Activated naive CD4-positive, alpha-beta T cell treated with anti-CD3 and anti-CD28 coated beads, Interleukin-2, amount 50 U/mL, for 16 hours (primary cell): Measurements from ENCODE around the gene NOC2L.

ENCODE experiments used
- DNase-seq: peaks from one replicate; pipeline ENCODE4 v3.0.0-alpha.2; 2020

The NOC2L gene

GRCh38 chr1:913491-914130 is 45.4 kb downstream of the NOC2L start:
- DNase-seq = peak; percentile 5

GRCh38 chr1:912740-913301 is 46.2 kb downstream of the NOC2L start:
- peak; percentile 15 for DNase-seq

DNA sequence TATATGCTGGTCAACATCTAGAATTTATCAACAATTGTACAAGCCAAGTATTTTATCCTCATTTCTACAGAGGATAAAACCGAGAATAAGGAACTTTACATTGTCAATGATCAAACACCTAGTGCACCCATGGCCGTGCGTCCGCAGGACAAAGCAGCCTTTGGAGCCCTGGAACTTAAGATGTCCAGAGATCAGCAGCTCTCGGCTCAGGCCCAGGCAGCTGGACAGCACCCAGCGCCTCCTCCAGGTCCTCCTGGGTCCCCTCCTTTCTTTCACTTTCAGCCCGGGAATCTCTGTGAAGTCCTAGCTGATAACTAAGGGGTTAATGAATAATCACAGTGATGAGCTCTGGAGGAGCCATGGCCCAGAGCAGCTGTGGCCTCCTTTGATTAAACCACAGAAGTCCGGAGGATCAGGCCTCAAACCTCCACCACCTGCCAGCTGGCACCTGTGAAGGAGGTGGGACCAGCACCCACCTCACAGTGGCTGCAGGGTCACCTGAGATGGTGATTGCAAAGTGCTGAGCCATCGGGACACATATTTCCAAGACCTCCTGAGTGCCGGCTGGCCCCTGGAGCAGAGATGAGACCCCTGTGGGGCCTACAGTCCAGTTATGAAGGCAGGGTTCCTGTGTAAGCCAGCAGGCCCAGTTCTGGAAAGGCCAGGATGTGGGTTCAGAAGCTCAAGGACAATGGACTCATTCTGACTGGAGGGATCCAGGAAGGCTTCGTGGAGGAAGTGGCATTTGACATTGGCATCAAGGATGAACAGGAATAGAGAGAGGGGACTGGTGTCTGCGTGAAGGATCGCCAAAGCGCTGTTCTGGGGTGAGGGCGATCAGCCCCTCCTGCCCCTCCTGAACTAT is 46.9 kb downstream of the NOC2L start:
- DNase-seq = no peak

DNA sequence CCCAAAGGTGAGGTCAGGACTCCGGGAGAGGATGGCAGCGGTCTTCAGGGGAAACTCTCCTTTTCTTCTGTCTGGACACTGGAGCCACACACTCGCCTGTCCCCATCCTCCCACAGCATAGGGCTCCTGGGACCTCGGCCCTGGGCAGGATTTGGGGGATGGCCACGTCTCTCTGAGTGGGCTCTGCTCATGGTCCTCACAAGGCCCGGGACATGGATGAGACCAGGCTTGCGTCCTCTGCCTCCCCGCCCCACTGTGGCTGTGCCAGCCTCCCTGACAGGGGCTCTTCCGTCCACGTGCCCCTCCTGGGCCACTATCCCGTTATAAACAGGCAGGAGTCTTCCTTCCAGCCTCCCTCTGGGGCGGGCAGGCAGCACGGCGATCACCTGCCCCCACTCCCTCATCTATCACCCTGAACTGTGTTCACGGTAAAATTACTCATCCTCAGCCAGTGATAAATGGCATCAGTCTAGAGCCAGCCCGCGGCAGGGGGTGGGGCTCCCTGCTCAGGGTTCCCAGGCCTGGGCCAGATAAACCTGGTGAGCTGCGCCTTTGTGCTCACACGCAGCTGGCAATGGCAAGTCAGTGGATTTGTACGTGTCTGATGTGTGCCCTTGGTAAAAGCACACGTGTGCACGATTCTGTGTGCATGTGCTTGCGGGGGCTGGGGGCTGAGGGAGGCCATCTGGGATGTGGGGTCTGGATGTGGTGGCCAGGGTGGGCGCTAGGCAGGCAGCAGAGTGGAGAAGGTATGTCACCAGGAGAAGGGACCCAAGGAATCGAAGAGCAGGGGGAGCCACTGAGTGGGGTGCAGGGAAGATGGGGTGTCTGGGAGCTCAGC is 48.0 kb downstream of the NOC2L start:
- peak; percentile 14 for DNase-seq

- DNase-seq = peak; percentile 9
These were observed 48.7 kb downstream of the NOC2L start for GRCh38 chr1:910311-910880.

GRCh38 chr1:909861-910310 is 49.2 kb downstream of the NOC2L start:
- peak; percentile 5 for DNase-seq

DNA sequence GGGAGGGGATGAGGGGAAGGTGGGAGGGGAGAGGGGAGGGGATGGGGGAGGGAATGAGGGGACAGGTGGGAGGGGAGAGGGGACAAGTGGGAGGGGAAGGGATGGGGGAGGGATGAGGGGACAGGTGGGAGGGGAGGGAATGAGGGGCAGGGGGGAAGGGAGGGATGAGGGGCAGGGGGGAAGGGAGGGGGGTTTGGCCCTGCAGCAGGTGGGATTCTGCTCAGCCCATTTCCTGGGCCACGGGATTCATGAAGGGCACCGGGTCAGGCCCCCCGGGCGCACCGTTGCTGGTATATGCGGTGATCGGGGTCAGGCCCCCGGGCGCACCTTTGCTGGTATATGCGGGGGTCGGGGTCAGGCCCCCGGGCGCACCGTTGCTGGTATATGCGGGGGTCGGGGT is 50.4 kb downstream of the NOC2L start:
- no peak for DNase-seq

GRCh38 chr1:907611-908451 is 51.2 kb downstream of the NOC2L start:
- DNase-seq = peak; percentile 8

DNA sequence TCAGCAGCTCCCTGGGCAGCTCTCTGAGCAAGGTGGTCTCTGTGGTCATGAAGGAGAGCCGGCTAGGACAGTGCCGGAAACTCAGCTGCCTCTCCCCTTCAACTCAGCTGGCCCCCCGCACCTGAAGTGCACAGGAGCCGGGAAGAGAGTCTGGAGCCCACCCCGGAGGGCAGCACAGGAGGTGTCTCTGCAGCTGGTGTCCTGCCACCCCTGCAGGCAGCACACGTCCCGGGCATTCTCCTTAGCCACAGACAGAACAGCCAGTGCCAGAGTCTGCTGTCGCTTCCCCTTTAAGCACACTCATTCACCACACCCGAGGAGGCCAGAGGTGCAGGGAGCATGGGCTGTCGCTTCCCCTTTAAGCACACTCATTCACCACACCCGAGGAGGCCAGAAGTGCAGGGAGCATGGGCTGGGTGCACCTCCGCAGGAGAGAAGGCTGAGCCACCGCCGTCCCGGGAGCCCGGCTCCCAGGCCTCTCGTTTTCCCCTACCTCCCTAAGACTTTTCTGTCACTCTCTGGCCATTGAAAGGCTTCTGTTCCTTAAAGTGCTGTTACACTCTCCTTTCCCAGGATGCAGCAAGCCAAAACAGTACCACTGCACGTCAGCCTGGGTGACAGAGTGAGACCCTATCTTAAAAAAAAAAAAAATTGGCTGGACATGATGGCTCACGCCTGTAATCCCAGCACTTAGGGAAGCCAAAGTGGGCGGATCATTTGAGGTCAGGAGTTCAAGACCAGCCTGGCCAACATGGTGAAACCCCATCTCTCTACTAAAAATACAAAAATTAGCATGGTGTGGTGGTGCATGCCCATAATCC is 52.2 kb downstream of the NOC2L start:
- DNase-seq = peak; percentile 11

GRCh38 chr1:905811-906599 is 53.1 kb downstream of the NOC2L start:
- no peak for DNase-seq

DNA sequence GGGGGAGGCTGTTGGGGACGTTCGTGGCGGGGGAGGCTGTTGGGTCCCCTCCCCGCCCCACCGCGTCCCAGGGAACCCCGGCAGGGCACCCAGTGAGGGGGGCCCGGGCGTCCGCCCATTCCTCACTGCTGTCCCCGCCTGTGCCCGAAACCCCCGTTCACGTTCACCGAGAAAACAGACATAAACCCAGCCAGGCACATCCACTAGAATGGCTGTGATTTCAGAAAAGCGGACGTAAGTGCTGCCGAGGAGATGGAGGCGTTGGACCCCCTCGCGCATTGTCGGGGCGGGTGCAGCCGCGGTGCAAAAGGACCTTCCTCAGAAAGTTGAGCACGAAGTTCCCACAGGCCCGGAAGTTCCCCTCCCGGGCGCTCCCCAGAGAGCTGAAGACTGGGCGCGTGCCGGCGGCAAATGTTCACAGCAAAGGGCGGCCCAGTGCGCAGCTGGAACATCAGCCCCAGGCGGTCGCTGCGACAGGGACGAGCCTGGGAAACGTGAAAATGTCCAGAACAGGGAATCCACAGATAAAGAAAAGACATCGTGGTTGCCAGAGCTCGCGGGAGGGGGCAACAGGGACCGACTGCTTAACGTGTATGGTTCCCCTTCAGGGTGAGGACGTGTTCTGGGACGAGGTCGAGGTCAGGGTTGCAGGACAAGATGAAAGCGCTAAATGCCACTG is 53.8 kb downstream of the NOC2L start:
- DNase-seq = peak; percentile 31

DNA sequence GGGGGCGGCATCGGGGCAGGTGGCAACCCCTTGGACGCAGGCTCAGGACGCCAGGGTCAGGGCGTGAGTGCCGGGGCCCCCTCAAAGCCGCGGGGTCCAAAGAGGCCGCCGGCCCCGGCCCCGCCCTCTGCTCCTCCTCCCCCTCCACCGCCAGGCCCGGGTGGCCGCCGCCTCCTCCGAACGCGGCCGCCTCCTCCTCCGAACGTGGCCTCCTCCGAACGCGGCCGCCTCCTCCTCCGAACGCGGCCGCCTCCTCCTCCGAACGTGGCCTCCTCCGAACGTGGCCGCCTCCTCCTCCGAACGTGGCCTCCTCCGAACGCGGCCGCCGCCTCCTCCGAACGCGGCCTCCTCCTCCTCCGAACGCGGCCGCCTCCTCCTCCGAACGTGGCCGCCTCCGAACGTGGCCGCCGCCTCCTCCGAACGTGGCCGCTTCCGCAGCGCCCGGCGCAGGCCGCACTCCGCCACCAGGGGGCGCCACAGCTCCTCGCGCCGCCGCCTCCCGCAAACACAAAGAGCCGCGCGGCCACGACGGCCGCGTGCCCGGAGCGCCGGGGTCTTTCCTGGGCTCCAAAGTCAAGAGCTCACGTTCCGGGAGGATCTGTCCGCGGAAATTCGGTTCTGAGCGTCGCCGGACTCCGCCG is 54.6 kb downstream of the NOC2L start:
- peak; percentile 87 for DNase-seq

- DNase-seq = no peak
These were observed 55.3 kb downstream of the NOC2L start for GRCh38 chr1:903721-904271.

DNA sequence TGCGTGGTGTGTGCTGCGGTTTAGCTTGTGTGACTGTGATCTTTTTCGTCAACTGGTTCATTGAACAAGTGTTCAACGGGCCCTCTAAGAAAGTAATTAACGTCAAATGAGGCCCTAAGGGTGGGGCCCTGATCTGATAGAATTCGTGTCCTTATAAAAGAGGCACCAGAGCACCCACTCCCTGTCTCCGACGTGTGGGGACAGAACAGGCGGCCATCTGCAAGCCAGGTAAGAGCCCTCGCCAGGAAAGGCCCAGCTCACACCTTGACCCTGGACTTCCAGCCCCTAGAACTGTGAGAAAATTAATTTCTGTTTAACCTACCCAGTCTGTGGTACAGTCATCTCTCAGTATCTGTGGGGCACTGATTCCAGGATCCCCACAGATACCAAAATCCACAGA is 55.8 kb downstream of the NOC2L start:
- DNase-seq = no peak

- DNase-seq = no peak
These were observed 56.3 kb downstream of the NOC2L start for GRCh38 chr1:902802-903201.

- DNase-seq = no peak
These were observed 57.8 kb downstream of the NOC2L start for GRCh38 chr1:901108-901859.

DNA sequence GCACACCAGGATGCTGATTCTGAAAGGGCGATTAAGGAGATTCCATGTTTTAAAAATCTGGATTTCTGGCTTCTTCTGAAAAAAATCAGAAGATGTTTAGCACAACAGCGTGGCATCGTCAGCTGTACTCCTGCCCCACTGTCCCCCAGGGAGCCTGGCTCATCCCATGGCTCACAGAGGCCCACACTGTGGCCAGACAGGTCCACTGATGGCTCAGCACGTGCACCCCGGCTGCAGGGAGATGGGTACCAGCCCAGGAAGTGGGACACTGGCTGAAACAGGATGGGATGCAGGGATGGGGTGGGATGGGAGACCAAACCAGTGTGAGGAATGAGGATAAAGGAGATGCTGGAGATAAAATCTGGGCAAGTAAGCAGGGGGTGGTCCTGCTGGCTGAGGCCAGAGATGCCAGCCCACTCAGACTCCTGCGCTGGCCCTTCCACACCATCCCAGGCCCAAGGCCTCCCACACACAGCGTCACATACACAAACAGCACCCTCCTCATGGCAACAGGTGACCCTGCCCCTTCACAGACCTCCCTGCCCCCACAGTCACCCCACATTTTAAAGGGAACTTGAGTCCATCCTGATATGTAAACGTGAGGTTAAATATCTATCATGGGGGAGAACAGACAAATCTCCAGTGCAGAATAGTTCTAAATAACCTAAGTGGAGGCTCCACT is 59.3 kb downstream of the NOC2L start:
- peak; percentile 4 for DNase-seq
